GM20000 (cell line): Measurements from ENCODE around the gene SPATA24.
A peak's percentile ranks its signal among the peaks of the same experiment; 100 is the strongest.
"Not testable (repeated sequence)": the region's sequence is repeated elsewhere in the genome, so short reads cannot be mapped to it uniquely, and the experiment has no call there.

Experiments
- DNase-seq: peaks from one replicate; pipeline ENCODE4 v3.0.0; 2012; ENCODE audit warnings: low spot score
- TF ChIP-seq, protein P1 (sequence below): IDR thresholded peaks from 2 replicates; pipeline ENCODE4 v1.5.1; 2012; ENCODE audit warnings: mild to moderate bottlenecking, control low read depth; ENCODE audit errors: extremely low read depth, missing control alignments

Gene SPATA24, protein sequence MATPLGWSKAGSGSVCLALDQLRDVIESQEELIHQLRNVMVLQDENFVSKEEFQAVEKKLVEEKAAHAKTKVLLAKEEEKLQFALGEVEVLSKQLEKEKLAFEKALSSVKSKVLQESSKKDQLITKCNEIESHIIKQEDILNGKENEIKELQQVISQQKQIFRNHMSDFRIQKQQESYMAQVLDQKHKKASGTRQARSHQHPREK

DNA sequence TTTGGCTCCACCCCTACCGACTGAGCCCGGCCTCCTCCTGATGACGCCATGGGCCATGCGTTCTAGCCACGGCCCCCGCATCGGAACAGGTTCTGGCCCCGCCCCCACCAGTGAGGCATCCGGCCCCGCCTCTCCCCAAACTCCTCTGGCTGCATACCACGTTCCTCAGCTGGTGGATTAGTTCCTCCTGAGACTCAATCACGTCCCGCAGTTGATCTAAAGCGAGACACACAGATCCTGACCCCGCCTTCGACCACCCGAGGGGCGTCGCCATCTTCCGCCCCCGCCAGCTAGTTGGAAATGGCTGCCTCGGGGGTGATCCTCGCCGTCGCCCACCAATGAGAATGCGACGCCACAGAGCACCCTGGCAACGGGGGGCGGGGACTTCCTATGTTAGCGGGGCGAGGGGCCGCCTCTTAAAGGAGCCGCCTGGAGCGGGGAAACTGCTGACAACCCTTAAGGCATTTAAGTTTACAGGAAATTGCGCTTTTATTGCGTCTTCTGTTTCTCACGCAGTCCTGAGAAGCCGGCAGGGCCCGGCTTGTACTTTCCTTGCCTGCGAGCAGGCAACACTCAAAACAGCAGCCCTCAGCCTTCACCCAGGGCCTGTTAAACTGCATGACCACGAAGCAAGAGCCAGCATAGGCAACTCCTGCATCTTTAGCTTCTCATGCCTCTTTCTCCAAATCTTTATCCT, at the start of gene SPATA24:
TSS of gene SPATA24 (minus strand) at position 303 of the 697 bp plus-strand sequence. CDS start at position 274, 29 bp downstream.
- TF ChIP-seq, protein P1, sequence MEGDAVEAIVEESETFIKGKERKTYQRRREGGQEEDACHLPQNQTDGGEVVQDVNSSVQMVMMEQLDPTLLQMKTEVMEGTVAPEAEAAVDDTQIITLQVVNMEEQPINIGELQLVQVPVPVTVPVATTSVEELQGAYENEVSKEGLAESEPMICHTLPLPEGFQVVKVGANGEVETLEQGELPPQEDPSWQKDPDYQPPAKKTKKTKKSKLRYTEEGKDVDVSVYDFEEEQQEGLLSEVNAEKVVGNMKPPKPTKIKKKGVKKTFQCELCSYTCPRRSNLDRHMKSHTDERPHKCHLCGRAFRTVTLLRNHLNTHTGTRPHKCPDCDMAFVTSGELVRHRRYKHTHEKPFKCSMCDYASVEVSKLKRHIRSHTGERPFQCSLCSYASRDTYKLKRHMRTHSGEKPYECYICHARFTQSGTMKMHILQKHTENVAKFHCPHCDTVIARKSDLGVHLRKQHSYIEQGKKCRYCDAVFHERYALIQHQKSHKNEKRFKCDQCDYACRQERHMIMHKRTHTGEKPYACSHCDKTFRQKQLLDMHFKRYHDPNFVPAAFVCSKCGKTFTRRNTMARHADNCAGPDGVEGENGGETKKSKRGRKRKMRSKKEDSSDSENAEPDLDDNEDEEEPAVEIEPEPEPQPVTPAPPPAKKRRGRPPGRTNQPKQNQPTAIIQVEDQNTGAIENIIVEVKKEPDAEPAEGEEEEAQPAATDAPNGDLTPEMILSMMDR = no peak
- DNase-seq = peak; percentile 92

DNA sequence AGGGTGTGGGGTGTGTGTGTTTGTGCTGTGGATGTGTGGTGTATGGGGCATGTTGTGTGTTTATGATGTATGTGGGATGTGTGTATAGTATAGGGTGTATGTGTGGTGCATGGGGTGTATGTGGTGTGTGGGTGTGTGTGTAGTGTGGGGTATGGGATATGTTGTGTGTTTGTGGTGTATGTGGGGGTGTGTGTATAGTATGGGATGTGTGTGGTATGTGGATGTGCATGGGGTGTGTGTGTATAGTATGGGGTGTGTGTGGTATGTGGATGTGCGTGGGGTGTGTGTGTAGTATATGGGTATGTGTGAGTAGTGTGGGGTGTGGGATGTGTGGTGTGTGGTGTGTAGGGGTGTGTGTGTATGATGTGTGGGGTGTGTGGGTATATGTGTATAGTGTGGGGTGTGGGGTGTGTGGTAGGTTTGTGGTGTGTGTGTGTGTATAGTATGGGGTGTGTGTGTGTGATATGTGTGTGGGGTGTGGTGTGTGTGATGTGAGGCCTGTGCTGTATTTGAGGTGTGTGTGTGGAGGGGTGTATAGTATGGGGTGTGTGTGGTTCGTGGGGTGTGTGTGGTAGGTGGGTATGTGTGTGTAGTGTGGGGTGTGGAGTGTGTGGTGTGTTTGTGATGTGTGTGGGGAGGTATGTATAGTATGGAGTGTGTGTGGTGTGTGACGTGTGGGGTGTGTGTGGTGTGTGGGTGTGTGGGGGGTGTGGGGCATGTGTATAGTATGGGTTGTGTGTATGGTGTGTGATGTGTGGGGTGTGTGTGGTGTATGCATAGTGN, 48.2 kb upstream of the SPATA24 start:
- TF ChIP-seq, protein P1 = no peak

DNA sequence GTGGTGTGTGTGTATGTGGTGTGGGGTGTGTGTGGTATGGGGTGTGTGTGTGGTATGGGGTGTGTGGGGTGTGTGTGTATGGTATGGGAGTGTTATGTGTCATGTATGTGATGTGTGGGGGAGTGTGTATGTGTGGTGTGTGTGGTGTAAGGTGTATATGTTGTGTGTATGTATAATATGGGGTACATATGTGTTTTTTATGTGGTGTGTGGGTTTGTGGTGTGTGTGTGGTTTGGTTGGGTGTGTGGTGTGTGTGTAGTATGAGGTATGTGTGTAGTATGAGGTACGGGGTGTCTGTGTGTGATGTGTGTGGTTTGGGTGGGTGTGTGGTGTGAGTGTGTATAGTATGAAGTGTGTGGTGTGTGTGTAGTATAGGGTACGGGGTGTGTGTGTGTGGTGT, 47.3 kb upstream of the SPATA24 start:
- DNase-seq = no peak
- TF ChIP-seq, protein P1 = no peak

More for the DNA sequence above, 48.2 kb upstream of the SPATA24 start:
- no peak for DNase-seq

DNA sequence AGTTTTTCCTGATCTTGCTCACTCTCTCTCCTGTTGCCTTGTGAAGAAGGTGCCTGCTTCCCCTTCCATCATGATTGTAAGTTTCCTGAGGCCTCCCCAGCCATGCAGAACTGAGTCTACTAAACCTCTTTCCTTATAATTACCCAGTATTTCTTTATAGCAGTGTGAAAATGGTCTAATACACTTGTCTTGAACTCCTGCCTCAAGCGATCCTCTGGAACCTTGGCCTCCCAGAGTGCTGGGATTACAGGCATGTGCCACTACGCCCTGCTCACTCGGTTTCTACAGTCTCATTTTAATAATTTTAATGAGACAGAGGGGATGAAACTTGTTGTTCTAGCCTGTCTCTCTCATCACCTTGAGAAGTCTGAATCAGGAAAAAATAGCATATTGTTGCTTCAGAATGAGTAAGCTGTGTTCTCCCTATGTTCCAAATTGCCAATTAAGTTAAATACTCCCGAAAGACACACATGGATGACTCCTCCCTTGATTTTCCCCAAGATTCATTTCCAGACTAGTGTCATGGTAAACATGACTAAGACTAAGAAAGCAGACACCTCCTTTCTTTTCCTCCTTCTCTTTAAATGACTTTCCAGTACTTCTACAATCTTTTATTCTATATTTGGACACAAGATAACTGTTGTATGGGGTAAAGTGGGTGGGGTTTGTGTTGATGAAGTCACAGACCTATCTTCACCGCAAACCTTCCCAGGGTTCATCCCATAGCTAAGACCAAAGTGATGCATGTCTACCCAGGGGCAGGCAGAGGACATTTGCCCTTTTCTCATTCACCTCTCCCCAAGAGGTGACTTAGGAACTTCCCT, 43.3 kb upstream of the SPATA24 start:
- TF ChIP-seq, protein P1 = no peak
- peak; percentile 37 for DNase-seq

DNA sequence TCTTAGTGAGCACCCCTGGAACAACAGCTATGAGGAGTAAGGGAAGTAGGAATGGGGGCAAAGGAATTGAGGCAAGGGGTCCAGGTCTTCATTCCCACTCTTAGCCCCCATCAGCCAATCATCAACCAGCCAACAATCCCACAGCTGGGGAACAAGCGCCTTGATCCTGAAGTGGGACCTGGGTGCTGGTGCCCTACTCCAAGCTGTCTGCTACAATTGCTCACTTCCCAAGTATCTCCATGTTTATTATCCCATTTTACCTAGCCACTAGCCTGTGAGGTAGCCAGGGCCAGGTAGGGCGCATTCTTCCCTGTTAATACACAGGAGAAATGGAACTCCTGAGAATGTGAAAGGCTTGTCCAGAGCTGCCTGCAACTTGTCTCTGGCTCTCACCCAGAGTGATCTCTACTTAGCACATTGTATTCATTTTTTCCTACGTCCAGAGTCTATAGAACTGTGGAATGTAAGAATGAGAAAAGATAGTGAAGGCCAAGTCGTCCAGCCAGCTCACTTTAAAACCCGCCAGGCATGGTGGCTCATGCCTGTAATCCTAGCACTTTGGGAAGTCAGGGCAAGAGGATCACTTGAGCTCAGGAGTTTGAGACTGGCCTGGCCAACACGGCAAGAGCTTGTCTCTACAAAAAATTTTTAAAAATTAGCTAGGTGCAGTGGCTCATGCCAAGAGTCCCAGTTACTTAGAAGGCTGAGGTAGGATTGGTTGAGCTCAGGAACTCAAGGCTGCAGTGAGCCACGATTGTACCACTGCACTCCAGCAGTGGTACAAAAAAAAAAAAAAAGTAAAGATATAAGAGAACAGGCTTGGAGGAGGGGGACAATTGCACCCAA, 41.7 kb upstream of the SPATA24 start:
- DNase-seq = no peak
- TF ChIP-seq, protein P1 = no peak

DNA sequence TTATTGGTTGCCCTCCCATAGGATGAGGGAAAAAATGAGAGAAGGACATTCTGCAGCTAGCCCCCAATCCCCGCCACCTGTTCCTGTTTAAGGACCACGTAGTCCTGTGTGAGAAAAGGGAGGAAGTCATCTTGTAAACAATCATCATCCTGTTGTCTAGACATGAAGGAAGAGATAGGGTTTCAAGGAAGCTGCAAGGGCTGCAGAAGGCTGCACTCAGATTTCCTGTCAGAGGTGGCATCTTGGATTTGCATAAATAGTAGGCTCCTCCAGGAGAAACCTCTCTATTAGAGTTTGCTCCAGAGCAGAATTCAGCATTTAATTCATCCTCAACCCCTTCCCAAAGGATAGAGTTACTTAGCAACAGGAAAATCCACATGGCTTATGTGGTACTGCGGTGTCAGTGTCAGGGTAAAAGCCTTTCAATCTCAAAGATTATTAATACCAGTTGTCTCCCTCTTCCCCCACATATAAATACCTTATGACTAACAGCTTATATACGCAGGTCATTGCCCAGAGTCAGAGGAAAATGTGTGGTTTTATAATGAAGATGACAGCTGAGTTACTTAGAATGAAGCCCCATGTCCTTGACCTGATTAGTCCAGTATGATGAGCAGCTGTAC, 40.1 kb upstream of the SPATA24 start:
- no peak for DNase-seq
- TF ChIP-seq, protein P1 = no peak

DNA sequence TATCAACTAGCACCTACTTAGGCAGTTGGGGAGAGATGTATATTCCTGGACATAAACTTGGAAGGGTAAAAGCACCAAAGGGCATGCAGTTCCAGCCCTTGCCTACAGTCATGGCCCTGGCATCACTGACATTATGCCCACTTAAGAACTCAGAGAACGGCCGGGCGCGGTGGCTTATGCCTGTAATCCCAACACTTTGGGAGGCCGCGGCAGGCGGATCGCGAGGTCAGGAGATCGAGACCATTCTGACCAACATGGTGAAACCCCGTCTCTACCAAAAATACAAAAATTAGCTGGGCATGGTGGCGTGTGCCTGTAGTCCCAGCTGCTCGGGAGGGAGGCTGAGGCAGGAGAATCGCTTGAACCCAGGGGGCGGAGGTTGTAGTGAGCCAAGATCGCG, 36.5 kb upstream of the SPATA24 start:
- DNase-seq = not testable (repeated sequence)
